HuH-7 (cell line): ENCODE measurements around the gene ZIK1.

Experiments used
- DNase-seq: peaks from one replicate; pipeline ENCODE4 v3.0.0; 2011; ENCODE audit warnings: low spot score

Gene ZIK1

DNA sequence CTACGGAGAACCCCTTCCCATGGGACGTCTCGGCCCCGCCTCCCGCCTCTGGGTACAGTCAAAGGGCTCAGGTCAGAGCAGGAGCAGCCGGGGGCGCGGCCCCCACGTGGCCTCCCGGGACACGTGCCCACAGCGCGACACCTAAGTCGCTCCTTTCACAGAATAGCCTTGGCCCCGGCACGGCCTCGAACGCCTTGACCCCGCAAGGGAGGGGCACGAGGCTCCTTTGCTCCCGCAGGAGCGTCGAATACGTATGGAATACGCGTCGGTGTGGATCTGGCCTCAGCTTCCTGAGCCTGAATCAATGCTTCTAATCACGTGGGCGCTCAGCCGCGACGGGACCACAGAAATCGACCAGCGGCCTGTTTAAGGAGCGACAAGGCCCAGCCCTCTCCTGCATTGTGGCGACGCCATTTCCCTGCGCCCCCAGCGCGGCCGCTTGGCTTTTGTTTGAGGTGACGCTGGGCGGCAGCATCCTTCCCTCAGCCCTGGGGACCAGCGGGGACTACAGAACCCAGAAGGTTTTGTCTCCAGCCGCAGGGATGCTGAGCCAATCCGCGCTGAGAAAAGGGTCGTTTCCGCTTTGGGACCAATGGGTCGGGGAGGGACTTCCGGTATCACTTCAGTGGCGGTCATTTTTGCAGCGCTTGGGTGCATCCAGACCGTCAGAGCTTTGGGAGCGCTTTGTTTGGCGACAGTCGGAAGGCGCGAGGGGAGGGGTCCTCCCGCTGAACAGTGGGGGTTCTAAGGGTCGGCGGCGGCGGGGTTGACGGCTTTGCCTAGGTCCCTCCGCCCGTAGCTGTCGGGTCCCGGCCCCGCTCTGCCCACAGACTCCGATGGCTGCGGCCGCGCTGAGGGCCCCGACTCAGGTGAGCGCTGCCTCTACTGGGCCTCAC lies at the start of gene ZIK1:
ZIK1 (plus strand) TSS at position 625 of the 896 bp plus-strand sequence; CDS start at position 837, 212 bp downstream.
- no peak for DNase-seq

DNA sequence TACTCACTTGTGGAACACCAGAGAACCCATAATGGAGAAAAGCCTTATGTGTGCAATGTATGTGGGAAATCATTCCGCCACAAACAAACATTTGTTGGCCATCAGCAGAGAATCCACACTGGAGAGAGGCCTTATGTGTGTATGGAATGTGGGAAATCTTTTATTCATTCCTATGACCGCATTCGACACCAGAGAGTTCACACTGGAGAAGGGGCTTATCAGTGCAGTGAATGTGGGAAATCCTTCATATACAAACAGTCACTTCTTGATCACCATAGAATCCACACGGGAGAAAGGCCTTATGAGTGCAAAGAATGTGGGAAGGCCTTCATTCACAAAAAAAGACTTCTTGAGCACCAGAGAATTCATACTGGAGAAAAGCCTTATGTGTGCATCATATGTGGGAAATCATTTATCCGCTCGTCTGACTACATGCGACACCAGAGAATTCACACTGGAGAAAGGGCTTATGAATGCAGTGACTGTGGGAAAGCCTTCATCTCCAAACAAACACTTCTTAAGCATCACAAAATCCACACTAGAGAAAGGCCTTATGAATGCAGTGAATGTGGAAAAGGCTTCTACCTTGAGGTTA lies 45.9 kb upstream of the ZIK1 start:
- no peak for DNase-seq

DNA sequence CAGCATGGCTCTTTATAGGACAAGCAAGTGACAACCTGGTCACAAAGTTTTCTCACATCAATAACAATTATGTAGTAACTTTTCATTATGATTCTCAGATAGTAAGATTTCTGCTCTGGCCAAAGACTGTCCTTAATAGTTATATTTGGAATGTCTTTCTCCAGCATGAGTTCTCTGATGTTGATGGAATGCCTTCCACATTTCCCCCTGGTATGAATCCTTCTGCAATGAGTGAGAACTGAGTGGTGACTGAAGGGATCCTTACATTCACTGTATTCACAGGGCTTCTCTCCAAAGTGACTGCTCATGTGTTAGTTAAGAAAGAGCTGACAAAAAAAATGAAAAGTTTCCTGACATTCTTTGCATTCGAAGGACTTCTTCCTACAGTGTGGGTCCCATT lies 37.4 kb upstream of the ZIK1 start:
- DNase-seq = no peak

DNA sequence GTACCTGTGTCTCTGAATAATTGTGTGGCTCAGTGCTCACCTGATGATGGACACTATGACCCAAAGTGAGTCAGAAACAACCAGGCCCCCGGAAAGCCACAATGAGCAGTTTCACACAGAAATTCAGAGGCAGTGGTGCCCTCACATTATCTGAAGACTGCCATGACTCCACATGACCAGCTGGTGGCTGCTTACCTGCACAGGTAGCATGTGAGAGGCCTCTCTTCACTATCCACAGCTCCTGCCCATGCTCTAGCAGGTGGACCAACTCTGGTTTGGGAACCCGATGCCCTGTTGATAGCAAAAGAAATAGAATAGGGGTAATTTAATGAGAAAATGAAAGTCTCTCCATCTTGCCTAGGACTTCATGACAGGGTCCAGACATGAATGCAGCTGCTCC lies 31.5 kb upstream of the ZIK1 start:
- DNase-seq = no peak

DNA sequence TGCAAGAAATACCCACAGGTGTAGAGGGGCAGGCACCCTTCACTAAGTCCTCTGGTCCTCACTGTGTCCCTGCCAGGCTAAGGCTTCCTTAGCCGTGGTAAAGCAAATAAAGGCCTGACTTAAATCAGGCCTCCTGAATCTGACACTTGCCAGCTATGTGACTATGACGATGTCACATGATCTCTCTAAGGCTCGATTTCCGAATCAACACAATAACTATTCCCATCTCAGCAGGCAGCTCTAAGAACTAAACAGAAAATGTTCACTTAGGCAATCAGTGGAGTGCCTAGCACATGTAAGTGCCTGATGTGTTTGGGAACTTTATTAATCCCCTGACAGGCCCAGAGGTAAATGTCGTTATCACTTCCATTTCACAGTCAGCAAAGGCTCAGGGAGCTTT lies 26.3 kb upstream of the ZIK1 start:
- DNase-seq = no peak

DNA sequence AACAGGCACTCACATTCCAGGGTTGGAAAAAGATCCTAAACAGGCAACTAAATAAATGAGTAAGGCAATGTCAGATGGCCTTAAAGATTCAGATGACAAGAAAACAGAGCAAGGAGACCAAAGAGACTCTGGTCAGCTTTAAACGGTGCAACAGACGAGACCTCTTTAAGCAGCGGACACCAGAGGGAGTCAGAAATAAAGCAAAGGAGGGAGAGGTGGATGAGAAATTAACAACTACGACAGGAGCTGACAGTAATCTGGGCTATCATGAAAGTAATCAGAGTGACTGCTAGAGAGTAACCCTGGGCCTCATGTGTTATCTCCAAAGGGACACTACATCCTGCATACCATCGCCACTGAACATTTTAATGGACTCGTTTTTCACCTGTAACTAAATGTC lies 25.4 kb upstream of the ZIK1 start:
- no peak for DNase-seq

DNA sequence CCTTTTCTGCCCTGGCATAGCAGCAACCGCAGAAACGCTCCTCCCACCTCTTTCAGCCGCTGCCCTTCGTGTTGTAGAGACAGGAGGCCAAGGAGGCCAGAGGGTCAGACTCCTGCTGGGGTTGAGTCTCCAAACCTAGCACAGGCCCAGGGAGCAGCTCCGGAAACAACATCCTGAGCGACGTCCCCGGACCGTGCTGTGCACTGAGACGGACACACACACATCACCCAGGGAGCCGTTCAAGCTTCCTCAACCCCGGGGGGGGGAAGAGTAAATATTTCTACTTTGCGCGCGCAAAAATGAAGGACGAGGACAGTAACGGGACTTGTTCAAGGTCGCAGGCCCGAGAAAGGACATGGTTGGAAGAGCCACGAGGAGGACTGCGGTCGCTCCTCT lies 24.9 kb upstream of the ZIK1 start:
- DNase-seq = peak; percentile 36

DNA sequence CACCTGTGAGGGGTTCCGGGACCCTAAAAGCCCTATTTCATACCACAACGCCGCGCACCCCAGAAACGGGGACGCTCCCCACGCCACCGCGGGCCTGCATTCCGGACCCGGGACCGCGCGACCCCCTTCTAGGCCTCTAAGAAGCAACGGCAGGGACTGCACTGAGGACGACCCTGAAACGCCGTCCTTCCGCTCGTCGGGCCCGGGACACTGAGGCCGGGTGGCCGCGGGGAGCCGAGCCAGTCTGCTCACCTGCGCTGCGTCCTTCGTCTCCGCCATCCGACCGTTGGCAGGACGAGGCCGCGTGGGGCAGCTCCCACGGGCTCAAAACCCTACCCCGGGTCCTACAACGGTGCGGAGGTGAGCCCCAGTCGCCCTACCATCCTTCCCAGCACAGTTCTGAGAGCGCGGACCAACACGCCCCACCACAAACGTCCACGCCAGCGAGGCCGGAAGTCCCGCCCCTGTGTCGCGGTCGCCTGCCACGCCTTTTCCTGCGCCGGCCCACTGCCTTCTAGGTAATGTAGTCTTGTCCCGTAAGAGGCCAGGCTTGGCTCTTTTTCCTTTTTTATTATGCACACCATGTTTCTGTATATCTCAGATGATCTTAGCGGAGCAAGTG lies 24.4 kb upstream of the ZIK1 start, which contains the start of gene ZNF550:
ZNF550 (minus strand) TSS at position 460 of the 622 bp plus-strand sequence; CDS start at position 279, 181 bp downstream.
- peak; percentile 89 for DNase-seq

DNA sequence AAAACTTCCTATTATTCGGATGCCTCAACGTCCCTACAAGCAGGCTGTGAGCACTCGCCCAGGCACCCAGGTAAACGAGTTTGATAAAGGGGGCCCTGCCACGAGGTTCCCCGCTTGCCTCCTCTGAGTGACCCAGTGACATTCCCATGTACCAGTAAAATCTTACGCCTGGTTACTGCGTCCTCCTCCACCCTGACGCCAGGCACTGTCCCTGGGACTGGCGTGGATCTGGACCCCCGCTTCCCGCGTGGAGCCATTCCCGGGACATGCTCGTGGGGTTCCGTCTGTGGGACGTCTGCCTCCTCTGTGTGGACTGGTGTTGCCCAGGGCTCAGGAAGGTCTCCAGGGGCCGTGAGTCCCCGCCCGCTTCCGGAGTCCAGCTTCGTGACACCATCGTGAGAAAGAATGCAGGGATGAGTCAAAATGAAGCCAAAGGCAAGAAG lies 23.9 kb upstream of the ZIK1 start:
- no peak for DNase-seq

DNA sequence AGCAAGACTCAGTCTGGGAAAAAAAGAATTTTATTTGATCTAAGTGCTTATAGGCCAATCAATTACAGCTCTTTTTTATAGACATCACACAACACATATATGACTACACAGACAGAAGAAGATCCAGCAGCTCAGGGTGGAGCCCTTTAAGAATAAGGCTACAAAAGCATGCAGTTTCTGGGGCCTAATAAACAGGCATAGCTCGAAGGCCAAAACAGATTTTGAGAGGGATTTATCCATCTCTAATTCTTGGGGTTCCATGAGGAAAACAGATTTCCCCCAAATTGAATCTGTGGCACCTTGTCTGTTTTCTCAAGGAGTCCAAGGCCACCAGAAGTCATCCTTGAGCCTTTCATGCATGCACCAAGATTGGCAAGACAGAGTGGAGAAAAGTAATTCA lies 20.4 kb upstream of the ZIK1 start:
- DNase-seq = no peak

DNA sequence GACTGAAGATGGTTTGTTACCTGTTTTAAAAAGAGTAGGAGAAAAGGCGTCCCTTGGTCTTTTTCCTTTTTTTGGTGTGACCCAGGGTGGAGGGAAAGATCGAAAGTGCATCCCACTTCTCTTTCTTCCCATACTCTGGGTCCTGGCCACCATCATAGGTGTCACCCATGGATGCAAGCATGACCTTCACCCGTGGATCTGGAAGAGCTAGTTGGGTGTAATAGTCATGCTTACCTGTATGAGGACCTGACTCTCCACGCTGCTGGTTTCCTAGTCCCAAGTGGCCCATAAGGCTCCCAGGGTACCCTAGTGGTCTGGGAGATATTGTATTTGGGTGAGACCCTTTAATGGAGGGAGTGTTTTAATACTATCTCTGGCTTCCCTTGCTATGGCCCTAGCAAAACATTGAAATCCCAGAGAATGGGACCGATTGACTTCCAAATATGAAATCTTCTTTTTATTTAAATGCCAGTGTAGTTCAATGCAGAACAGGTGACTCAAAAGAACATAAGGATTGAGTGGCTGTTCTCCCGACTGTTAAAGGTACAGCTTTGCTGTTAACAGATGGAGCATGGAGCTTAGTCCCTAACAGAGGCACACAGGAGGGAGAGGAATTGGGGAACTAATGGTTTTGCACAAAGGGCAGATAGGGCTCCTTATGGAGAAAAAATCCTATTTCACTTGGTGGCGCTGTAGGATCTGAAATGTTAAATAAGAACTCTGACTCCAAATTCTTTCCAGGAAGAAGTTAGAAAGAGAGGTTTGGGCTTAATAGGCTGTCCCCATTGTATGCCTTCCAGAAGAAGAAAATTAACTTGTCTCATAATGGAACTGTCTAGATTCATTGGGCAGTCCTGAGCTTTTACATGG lies 17.3 kb upstream of the ZIK1 start:
- no peak for DNase-seq

DNA sequence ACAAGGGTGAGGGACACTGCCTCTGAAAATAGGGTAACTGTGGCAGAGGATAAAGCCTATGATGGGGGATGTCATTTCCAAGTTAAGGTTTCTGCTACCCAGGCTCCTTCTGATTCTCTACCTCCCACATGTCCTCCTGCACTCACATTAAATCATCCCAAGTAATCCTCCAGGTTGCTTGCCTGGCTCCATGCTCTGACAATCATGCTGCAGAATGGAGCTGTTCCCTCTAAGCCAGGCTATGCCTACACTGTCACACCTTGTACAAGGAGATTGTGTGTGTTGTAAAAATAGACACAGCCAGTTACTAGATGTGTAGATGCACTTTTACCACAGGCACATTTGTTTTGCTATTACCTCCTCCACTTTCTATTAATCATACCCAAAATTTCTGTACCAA lies 13.2 kb upstream of the ZIK1 start:
- DNase-seq = no peak

DNA sequence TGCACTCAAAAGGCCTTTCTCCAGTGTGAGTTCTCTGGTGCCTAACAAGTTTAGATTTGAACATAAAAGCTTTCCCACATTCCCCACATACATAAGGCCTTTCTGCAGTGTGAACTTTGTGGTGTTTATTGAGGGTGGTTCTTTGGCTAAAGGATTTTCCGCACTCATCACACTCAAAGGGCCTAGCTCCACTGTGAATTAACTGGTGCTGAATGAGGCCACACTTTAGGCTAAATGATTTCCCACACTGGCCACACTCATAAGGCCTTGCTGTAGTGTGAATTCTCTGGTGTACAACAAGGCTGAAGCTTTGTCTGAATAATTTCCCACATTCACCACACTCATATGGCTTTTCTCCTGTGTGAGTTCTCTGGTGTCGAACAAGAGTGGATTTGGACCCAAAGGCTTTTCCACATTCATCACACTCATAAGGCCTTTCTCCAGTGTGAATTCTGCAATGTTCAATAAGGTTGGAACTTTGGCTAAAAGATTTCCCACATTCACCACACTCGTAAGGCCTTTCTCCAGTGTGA lies 11.5 kb upstream of the ZIK1 start:
- DNase-seq = no peak

DNA sequence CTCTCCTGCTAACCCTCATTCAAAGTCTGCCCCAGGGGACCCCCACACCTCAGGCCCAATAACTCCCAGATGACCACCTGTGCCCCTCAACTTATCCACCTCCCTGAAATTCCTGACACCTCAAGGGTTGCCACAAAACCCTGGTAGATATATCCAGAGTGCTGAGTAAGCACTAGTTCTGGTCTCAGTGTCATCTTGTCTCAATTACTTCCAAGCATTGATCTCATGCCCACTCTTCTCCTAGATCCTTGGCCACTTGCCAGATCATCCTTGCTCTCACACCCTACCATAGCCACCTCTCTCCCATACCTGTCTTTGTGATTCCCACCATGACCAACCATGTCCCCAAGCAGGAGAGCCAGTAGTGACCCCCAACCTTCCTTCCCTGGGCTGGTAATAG lies 7.3 kb upstream of the ZIK1 start:
- DNase-seq = no peak

DNA sequence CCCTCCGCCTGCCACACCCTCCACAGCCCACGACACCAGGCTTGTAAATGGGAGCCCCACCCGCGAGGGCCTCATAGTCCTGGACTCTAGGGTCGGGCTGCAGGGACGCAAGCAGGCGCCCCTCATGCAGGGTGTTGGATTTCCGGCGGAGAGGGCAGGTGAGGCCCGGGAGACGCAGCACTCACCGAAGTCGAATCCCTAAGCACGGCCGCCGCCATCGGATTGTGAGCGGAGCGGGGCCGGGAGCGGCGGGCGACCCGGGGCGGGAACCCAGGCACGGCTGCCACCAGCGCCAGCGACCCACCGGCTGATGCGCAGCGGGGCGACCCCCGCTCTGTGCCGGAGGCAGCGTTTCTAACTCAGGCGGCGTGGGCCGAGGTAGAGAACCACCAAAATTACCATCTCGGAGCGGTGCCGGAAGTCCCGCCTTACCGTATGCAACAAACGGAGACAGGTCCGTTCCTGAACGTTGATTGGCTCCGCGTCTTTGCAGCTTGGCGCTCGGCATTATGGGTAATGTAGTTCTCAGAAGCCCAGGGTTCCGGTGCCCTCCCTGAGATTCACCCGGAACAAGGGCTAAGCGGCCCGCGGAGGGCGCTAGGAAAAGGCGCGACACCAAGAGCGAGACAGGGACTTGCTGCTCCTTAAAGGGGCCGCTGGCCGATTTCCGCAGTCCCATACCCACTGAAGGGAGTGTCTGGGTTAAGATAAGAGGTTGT lies 5.3 kb upstream of the ZIK1 start, which contains the start of gene ZNF416:
ZNF416 (minus strand) TSS at position 425 of the 719 bp plus-strand sequence; CDS start at position 218, 207 bp downstream.
- DNase-seq = peak; percentile 99

DNA sequence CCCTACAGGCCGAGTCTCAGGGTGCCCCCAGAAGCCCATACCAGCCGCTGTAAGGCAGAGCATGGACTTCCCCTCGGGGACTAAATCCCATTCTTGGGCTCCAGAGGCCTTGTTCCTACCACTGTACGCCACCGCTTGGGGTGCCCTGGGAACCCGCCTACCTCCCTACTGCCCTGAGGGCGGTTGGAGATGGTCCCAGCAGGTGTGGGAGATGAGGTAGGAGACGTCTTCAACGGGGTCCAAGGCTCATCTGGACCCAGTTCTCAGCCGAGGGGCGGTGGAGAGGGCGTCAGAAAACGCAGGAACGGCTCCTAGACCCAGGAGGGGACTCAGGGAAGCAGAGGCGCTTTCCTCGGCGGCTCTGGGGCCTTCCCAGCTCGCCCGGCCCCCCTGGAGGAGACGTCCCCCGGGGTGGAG lies 833 bp upstream of the ZIK1 start:
- DNase-seq = no peak

DNA sequence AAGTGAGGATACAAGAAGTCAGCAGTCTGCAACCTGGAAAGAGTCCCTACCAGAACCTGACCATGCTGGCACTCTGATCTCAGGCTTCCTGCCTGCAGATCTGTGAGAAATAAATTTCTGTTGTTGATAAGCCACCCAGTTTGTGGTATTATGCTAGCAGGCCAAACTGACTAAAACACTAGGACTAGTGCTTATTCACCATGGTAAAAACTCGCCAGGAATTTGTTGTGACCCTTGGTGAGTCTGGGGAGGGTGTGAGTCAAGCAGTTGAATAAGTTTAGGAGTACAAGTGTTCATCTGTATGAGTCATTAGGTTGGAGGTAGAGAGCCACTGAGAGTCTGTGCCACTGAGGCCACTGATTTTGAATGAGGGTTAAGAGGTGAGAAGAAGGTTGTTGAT lies 3.6 kb downstream of the ZIK1 start:
- DNase-seq = no peak

DNA sequence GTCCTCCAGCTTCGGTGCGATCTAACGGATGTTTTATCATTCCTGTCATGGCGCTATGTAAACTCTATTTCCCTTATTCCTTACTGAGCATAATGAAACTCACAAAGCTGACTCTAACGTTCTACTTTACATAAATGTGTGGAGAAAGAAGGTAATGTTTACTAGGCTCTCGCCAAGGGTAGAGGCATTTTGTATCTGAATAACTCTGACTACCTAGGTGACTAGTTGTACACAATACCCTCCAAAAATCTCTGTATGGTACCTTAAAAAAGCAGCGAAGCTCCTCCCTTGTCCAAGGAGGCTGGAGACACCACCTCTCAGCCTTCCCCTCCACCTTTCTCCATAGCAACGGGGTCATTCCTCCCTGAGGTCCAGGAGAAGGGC lies 15.4 kb downstream of the ZIK1 start:
- DNase-seq = no peak

DNA sequence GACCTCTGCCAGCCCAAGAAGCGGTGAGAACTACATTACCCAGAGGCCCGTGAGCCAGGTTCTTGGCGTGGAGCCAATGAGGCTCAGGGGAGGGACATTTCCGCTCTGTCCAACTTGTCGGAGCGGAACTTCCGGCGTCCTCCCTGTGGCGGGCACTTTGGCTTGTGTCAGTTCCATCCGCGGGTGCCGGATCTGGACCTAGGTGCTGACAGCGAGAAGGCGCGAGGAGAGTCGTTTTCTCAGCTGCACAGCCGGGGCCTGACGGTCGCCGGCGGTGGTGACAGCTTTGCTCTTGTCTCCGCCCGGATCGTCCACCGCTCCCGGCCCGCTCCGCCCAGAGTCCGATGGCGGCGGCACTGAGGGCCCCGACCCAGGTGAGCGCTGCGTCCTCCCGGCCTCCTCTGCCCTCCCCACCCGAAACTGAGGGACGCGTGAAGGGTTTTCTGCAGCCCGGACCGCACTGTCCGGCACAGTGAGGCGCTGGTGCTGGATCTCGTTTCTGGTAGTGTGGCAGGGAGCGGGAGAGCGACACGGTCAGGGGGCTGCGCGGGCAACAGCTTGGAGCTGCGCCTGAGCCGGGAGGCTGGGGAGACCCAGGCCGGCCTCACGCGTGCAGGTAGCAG lies 15.9 kb downstream of the ZIK1 start, which contains the start of gene ZNF530:
ZNF530 (plus strand) TSS at position 125 of the 623 bp plus-strand sequence. CDS start 4,461 bp downstream, outside the sequence.
- DNase-seq = peak; percentile 94

DNA sequence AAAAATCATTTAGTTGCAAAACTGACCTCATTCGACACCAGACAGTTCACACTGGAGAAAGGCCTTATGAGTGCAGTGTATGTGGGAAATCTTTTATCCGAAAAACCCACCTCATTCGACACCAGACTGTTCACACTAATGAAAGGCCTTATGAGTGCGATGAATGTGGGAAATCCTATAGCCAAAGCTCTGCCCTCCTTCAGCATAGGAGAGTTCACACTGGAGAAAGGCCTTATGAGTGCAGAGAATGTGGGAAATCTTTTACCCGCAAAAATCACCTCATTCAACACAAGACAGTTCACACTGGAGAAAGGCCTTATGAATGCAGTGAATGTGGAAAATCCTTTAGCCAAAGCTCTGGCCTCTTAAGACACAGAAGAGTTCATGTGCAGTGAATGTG lies 23.0 kb downstream of the ZIK1 start:
- DNase-seq = no peak
